ENCODE results near the gene TBC1D1. TPM values are rescaled to one million over a fixed set of nuclear protein-coding genes. Genes with fewer than 3 reads are reported as not detected.

The TBC1D1 gene
- total RNA-seq, 5 donors from 2014 or later (not counting 1 experiment from before 2014, with no cell fraction given) = 46.3 to 58.1 (median 47.6) TPM

DNA sequence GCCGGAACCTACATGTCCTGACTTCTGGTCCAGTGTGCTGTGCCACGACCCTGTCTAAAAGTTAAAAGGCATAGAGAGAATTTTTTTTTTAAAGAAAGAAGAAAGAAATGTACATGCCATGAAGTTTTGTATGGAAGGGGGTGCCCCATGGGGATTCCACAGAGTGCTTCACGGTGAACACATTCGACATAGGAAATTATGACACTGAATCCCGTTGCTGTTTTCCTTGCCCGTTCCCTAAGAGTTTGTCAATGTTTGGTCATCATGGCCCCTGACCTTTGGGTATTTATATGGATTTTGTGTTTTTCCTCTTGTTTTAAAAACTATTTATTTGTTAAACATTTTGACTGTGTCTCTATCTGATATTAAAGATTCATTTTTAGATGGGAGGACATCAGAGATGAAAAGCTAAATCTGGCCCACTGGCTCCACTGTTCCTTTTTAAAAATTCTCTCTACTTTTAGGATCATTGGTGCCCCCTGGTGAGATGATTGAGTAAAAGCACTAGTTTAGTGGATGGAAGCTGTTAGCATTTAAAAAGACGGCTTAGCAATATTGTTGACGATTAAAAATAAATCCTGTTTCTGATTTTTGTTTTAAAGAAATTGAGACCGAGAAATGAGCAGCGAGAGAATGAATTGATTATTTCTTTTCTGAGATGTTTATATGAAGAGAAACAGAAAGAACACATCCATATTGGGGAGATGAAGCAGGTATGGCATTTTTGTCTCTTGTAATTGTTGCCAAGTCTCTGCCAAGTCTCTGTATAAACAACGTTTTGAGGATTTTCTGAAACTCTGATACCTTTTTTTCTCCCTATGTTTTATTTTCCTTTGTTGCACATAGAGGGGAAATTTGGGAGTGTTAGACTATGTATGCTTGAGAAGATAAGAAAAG lies 144.3 kb downstream of the TBC1D1 start:
- Mint-ChIP-seq H3K9me3 (no peaks in the 10 kb centered on the region), H3K4me3 (no peak overlapping the region), H3K36me3 (peaks cover 27% of the 10 kb centered on the region), H3K4me1 (peaks cover 0 to 1% (median 0%) of the 10 kb centered on the region in 3 donors), H3K27ac (no peak overlapping the region), H3K27me3 (no peaks in the 10 kb centered on the region)
- Histone ChIP-seq H3K27ac (ENCODE audit: low read length) (no peak overlapping the region), H3K27me3 (replicated peaks in 1 of 2; ENCODE audit: control insufficient read depth in 2 of 2, extremely low read depth in 1 of 2, insufficient read depth in 2 of 2, low read length in 1 of 2) (no peaks in the 10 kb centered on the region), H3K4me1 (ENCODE audit: control insufficient read depth in 1 of 2, extremely low read depth in 1 of 2, insufficient read depth in 2 of 2, low read length in 2 of 2) (no peaks in the 10 kb centered on the region), H3K36me3 (ENCODE audit: control insufficient read depth in 2 of 2, extremely low read depth in 1 of 2, insufficient read depth in 1 of 2, low read length in 1 of 2) (peaks cover 0 to 25% of the 10 kb centered on the region in 2 donors), H3K9me3 (no peaks in the 10 kb centered on the region), H3K4me3 (ENCODE audit: control insufficient read depth in 1 of 2, extremely low read depth in 1 of 2, low read length in 1 of 2) (no peak overlapping the region)
- no CpG with 5 or more reads among the region's 11 CpGs for WGBS (ENCODE audit: insufficient coverage)
- ChIA-PET CTCF (interaction anchor here (0.7 to 2.2 kb wide), 12 partner anchors 16 to 431 kb away, joined by 3 to 24 read pairs (median 4); no protein-coding TSS in a partner anchor), POLR2A (interaction anchor here in 1 of 2 donors (0.6 kb wide), 1 partner anchor 586 kb away, joined by 3 read pairs; no protein-coding TSS in a partner anchor)
- ATAC-seq (replicated peaks in 1 of 4) (peak; percentile 29 to 66 (median 41)), DNase-seq (peak in 24 of 35 experiments; percentile 4 to 76 (median 22))

DNA sequence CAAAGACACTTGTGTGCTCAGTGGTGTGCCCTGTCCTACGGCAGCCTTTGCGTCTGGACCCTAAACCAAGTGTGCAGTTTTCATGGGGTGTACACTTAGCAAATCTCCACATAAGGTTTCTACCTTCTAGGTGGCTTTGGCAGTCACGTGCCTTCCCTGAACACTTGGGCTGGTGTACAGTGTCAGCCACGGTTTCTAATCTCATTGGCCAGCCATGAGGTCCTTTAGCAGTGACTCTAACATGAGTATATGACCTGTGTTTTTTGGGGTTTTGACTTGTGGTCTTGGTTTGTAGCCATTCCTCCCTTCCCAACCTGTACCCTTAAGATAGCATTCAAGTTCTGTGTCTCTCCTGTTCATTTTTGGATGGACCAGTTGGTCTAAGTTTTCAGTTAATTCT lies 145.7 kb downstream of the TBC1D1 start:
- Histone ChIP-seq H3K4me3 (ENCODE audit: control insufficient read depth in 1 of 2, extremely low read depth in 1 of 2, low read length in 1 of 2) (no peak overlapping the region), H3K4me1 (ENCODE audit: control insufficient read depth in 1 of 2, extremely low read depth in 1 of 2, insufficient read depth in 2 of 2, low read length in 2 of 2) (no peaks in the 10 kb centered on the region), H3K36me3 (ENCODE audit: control insufficient read depth in 2 of 2, extremely low read depth in 1 of 2, insufficient read depth in 1 of 2, low read length in 1 of 2) (peaks cover 0 to 20% of the 10 kb centered on the region in 2 donors), H3K27ac (ENCODE audit: low read length) (no peak overlapping the region), H3K27me3 (replicated peaks in 1 of 2; ENCODE audit: control insufficient read depth in 2 of 2, extremely low read depth in 1 of 2, insufficient read depth in 2 of 2, low read length in 1 of 2) (no peaks in the 10 kb centered on the region), H3K9me3 (no peaks in the 10 kb centered on the region)
- 90% methylated on average over 3 of the region's 4 CpGs for WGBS (ENCODE audit: insufficient coverage)
- H3K27ac Mint-ChIP-seq = no peak overlapping the region
- no peaks in the 10 kb centered on the region for H3K9me3 Mint-ChIP-seq
- CTCF ChIA-PET = interaction anchor here (0.6 to 2.2 kb wide), 6 partner anchors 20 to 240 kb away, joined by 3 to 24 read pairs (median 6); no protein-coding TSS in a partner anchor
- POLR2A ChIA-PET = interaction anchor here (0.5 to 0.6 kb wide), 2 partner anchors 11 to 1129 kb away, joined by 3 to 4 read pairs; no protein-coding TSS in a partner anchor
- H3K36me3 Mint-ChIP-seq = peaks cover 33% of the 10 kb centered on the region
- no peak overlapping the region for H3K4me3 Mint-ChIP-seq
- DNase-seq (no peak), ATAC-seq (replicated peaks in 1 of 4) (no peak)
- no peaks in the 10 kb centered on the region for H3K27me3 Mint-ChIP-seq
- H3K4me1 Mint-ChIP-seq = peaks cover 0 to 1% (median 0%) of the 10 kb centered on the region in 3 donors

DNA sequence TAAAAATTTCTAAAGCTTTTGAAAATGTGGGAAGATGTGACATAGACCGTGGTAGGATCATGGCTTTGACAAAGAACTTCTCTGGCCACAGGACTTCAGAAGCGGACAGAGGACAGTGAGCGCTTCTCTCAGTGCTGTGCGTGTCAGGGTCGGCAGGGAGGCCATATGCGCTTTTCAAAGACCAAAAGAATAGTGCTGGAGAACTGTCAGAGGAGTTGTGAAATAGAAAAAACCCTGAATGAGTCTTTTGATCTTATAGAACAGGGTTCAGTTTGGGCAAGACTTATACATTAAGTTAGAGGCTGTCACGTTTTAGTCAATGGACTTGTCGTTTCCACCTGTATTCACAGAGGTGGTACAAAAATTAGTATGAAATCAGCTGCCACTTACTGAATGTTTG lies 146.7 kb downstream of the TBC1D1 start:
- H3K4me3 ChIP-seq (ENCODE audit: control insufficient read depth in 1 of 2, extremely low read depth in 1 of 2, low read length in 1 of 2) = no peak overlapping the region
- H3K9me3 ChIP-seq = no peaks in the 10 kb centered on the region
- Mint-ChIP-seq H3K4me1 (peaks cover 0 to 1% (median 0%) of the 10 kb centered on the region in 3 donors), H3K36me3 (peaks cover 39% of the 10 kb centered on the region), H3K9me3 (no peaks in the 10 kb centered on the region), H3K27ac (no peak overlapping the region), H3K27me3 (no peaks in the 10 kb centered on the region), H3K4me3 (no peak overlapping the region)
- H3K36me3 ChIP-seq (ENCODE audit: control insufficient read depth in 2 of 2, extremely low read depth in 1 of 2, insufficient read depth in 1 of 2, low read length in 1 of 2) = peaks cover 0 to 23% of the 10 kb centered on the region in 2 donors
- no peaks in the 10 kb centered on the region for H3K4me1 ChIP-seq (ENCODE audit: control insufficient read depth in 1 of 2, extremely low read depth in 1 of 2, insufficient read depth in 2 of 2, low read length in 2 of 2)
- DNase-seq (no peak), ATAC-seq (replicated peaks in 1 of 4) (no peak)
- ChIA-PET POLR2A (no interaction called here), CTCF (interaction anchor here (0.5 to 1.0 kb wide), 5 partner anchors 234 to 1626 kb away, joined by 3 to 4 read pairs (median 3); no protein-coding TSS in a partner anchor)
- H3K27ac ChIP-seq (ENCODE audit: low read length) = no peak overlapping the region
- 98% methylated on average over 6 of the region's 8 CpGs for WGBS (ENCODE audit: insufficient coverage)
- no peaks in the 10 kb centered on the region for H3K27me3 ChIP-seq (replicated peaks in 1 of 2; ENCODE audit: control insufficient read depth in 2 of 2, extremely low read depth in 1 of 2, insufficient read depth in 2 of 2, low read length in 1 of 2)

DNA sequence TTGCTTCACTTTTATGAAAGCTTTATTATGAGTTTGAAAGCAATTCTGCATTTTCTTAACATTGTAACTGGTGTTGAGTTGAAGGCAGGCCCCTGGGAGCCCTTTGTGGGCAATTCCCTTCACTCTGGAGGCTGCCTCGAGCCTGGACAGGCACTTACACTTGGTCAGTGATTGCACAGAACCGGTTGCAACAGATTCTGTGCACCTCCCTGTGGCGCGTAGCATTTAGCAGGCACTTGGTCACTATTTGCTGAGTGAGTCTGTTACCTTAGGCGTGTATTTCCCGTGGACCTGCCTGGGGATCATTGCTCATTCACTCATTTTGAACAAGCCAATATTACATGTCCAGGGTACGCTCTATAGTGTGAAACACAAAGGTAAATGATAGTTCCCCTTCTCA lies 149.7 kb downstream of the TBC1D1 start:
- no peak for ATAC-seq (replicated peaks in 1 of 4)
- Histone ChIP-seq H3K4me3 (ENCODE audit: control insufficient read depth in 1 of 2, extremely low read depth in 1 of 2, low read length in 1 of 2) (no peak overlapping the region), H3K36me3 (ENCODE audit: control insufficient read depth in 2 of 2, extremely low read depth in 1 of 2, insufficient read depth in 1 of 2, low read length in 1 of 2) (peaks cover under 1 to 37% of the 10 kb centered on the region in 2 donors), H3K27me3 (replicated peaks in 1 of 2; ENCODE audit: control insufficient read depth in 2 of 2, extremely low read depth in 1 of 2, insufficient read depth in 2 of 2, low read length in 1 of 2) (no peaks in the 10 kb centered on the region), H3K9me3 (no peaks in the 10 kb centered on the region), H3K4me1 (ENCODE audit: control insufficient read depth in 1 of 2, extremely low read depth in 1 of 2, insufficient read depth in 2 of 2, low read length in 2 of 2) (no peaks in the 10 kb centered on the region), H3K27ac (ENCODE audit: low read length) (no peak overlapping the region)
- ChIA-PET POLR2A (interaction anchor here in 1 of 2 donors (0.6 kb wide), 1 partner anchor 917 kb away, joined by 3 read pairs; no protein-coding TSS in a partner anchor), CTCF (interaction anchor here (0.6 kb wide), 2 partner anchors 224 to 448 kb away, joined by 3 to 7 read pairs; no protein-coding TSS in a partner anchor)
- no peaks in the 10 kb centered on the region for H3K4me1 Mint-ChIP-seq
- no peak overlapping the region for H3K27ac Mint-ChIP-seq
- peaks cover 57% of the 10 kb centered on the region for H3K36me3 Mint-ChIP-seq
- H3K9me3 Mint-ChIP-seq = no peaks in the 10 kb centered on the region
- 94% methylated on average over 3 of the region's 7 CpGs for WGBS (ENCODE audit: insufficient coverage)
- DNase-seq = no peak
- no peaks in the 10 kb centered on the region for H3K27me3 Mint-ChIP-seq
- no peak overlapping the region for H3K4me3 Mint-ChIP-seq

DNA sequence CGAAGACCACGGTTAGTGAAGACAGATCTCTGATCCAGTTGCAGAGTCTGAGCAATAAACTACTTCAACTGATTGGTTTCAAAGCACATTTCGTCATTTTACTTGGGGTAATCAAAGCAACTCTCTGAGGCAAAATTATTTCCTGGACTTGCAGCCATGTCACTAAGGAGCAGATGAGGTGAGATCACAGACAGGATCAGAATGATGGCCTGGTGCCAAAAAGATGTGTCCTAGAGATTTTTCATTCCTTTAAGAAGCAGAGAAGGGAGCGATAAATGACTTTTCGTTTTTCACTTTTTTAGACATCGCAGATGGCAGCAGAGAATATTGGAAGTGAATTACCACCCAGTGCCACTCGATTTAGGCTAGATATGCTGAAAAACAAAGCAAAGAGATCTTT lies 153.2 kb downstream of the TBC1D1 start:
- Mint-ChIP-seq H3K36me3 (peaks cover 48% of the 10 kb centered on the region), H3K4me1 (no peaks in the 10 kb centered on the region), H3K27ac (no peak overlapping the region), H3K27me3 (no peaks in the 10 kb centered on the region), H3K4me3 (no peak overlapping the region), H3K9me3 (no peaks in the 10 kb centered on the region)
- H3K4me3 ChIP-seq (ENCODE audit: control insufficient read depth in 1 of 2, extremely low read depth in 1 of 2, low read length in 1 of 2) = no peak overlapping the region
- ChIA-PET POLR2A (no interaction called here), CTCF (interaction anchor here in 1 of 2 donors (0.6 to 0.7 kb wide), 2 partner anchors 153 to 762 kb away, joined by 3 read pairs; no protein-coding TSS in a partner anchor)
- WGBS (ENCODE audit: insufficient coverage) = 100% methylated on average over 5 of the region's 7 CpGs
- H3K27ac ChIP-seq (ENCODE audit: low read length) = no peak overlapping the region
- no peaks in the 10 kb centered on the region for H3K4me1 ChIP-seq (ENCODE audit: control insufficient read depth in 1 of 2, extremely low read depth in 1 of 2, insufficient read depth in 2 of 2, low read length in 2 of 2)
- DNase-seq (no peak), ATAC-seq (replicated peaks in 1 of 4) (no peak)
- H3K9me3 ChIP-seq = no peaks in the 10 kb centered on the region
- H3K36me3 ChIP-seq (ENCODE audit: control insufficient read depth in 2 of 2, extremely low read depth in 1 of 2, insufficient read depth in 1 of 2, low read length in 1 of 2) = peaks cover 6 to 33% of the 10 kb centered on the region in 2 donors
- H3K27me3 ChIP-seq (replicated peaks in 1 of 2; ENCODE audit: control insufficient read depth in 2 of 2, extremely low read depth in 1 of 2, insufficient read depth in 2 of 2, low read length in 1 of 2) = no peaks in the 10 kb centered on the region

DNA sequence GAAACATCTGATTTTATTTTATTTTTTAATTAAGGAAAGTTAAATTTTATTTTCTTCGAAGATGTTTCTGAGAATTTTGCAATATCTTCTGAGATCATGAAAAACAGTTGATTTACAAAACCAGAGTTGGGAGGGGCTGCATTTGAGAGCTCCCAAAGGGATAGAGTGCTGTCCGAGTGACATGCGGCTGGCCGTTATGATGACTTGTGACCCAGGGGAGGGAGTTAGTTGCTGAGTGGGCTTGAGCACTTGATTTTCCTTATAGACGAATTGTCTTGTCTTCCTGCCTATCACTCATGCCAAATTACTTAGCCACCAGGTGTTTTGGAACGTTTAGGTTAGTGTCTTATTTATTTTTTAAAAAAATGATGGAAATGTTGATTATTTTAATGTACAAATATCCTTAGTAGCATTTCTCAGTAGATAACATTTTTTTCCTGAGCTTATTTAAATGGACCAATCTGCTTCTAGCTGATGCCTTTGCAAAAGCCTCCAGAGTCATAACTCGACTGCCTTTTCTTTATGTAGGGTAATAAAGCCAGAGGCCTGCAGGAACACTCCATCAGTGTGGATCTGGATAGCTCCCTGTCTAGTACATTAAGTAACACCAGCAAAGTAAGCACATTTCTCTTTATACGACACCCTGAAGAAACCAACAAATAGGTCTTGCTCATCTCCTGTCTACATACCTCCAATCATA lies 154.6 kb downstream of the TBC1D1 start:
- H3K36me3 Mint-ChIP-seq = peaks cover 58% of the 10 kb centered on the region
- DNase-seq = no peak
- no peaks in the 10 kb centered on the region for H3K9me3 Mint-ChIP-seq
- no peak overlapping the region for H3K27ac ChIP-seq (ENCODE audit: low read length)
- no peaks in the 10 kb centered on the region for H3K27me3 Mint-ChIP-seq
- WGBS (ENCODE audit: insufficient coverage) = 93% methylated on average over 3 of the region's 8 CpGs
- H3K9me3 ChIP-seq = no peaks in the 10 kb centered on the region
- H3K4me3 Mint-ChIP-seq = no peak overlapping the region
- ATAC-seq (replicated peaks in 1 of 4) = no peak
- peaks cover 6 to 45% of the 10 kb centered on the region in 2 donors for H3K36me3 ChIP-seq (ENCODE audit: control insufficient read depth in 2 of 2, extremely low read depth in 1 of 2, insufficient read depth in 1 of 2, low read length in 1 of 2)
- no peaks in the 10 kb centered on the region for H3K4me1 Mint-ChIP-seq
- no peaks in the 10 kb centered on the region for H3K4me1 ChIP-seq (ENCODE audit: control insufficient read depth in 1 of 2, extremely low read depth in 1 of 2, insufficient read depth in 2 of 2, low read length in 2 of 2)
- H3K27ac Mint-ChIP-seq = no peak overlapping the region
- ChIA-PET POLR2A (interaction anchor here in 1 of 2 donors (0.5 kb wide), 1 partner anchor 200 kb away, joined by 4 read pairs; no protein-coding TSS in a partner anchor), CTCF (no interaction called here)
- no peaks in the 10 kb centered on the region for H3K27me3 ChIP-seq (replicated peaks in 1 of 2; ENCODE audit: control insufficient read depth in 2 of 2, extremely low read depth in 1 of 2, insufficient read depth in 2 of 2, low read length in 1 of 2)
- H3K4me3 ChIP-seq (ENCODE audit: control insufficient read depth in 1 of 2, extremely low read depth in 1 of 2, low read length in 1 of 2) = no peak overlapping the region

Data from T-cell (primary cell).